WTC11 (cell line): ENCODE results near the gene SLC7A14.

Experiments
- CREB1 ChIP-seq: sonication (generic); formaldehyde crosslinking; IDR thresholded peaks from 2 replicates; pipeline ENCODE4 v1.8.0; 2023; ENCODE audit warnings: mild to moderate bottlenecking, missing genetic modification reagents
- CTCF ChIP-seq: fragments of 200-600 bp; IDR thresholded peaks from 2 replicates; pipeline ENCODE4 v1.8.0; 2022; ENCODE audit warnings: antibody characterized with exemption
- E2F1 ChIP-seq: sonication (generic); formaldehyde crosslinking; IDR thresholded peaks from 2 replicates; pipeline ENCODE4 v1.8.0; 2022; ENCODE audit warnings: mild to moderate bottlenecking, missing genetic modification reagents
- E2F4 ChIP-seq: sonication (generic); formaldehyde crosslinking; IDR thresholded peaks from 2 replicates; pipeline ENCODE4 v1.8.1; 2022; ENCODE audit warnings: low read depth, mild to moderate bottlenecking, moderate library complexity, missing genetic modification reagents, borderline replicate concordance
- FOXP1 ChIP-seq: sonication (generic); formaldehyde crosslinking; IDR thresholded peaks from 2 replicates; pipeline ENCODE4 v1.8.0; 2022; ENCODE audit warnings: missing genetic modification reagents, mild to moderate bottlenecking, moderate library complexity, borderline replicate concordance
- KAT7 ChIP-seq: sonication (generic); formaldehyde crosslinking; IDR thresholded peaks from 2 replicates; pipeline ENCODE4 v1.8.1; 2023; ENCODE audit warnings: missing genetic modification reagents, mild to moderate bottlenecking, borderline replicate concordance
- ZNF317 ChIP-seq: sonication (generic); formaldehyde crosslinking; IDR thresholded peaks from 2 replicates; pipeline ENCODE4 v1.8.1; 2023; ENCODE audit warnings: low read depth, mild to moderate bottlenecking, moderate library complexity, missing genetic modification reagents, borderline replicate concordance
- TF ChIP-seq, protein P1 (sequence below): sonication (generic); formaldehyde crosslinking; conservative IDR thresholded peaks from 2 replicates; pipeline ENCODE4 v1.8.1; 2022; ENCODE audit warnings: mild to moderate bottlenecking, missing genetic modification reagents
- TF ChIP-seq, protein P2 (sequence below): sonication (generic); formaldehyde crosslinking; IDR thresholded peaks from 2 replicates; pipeline ENCODE4 v1.8.0; 2022; ENCODE audit warnings: mild to moderate bottlenecking, missing genetic modification reagents
- TF ChIP-seq, protein P3 (sequence below): sonication (generic); formaldehyde crosslinking; IDR thresholded peaks from 2 replicates; pipeline ENCODE4 v1.8.1; 2022; ENCODE audit warnings: mild to moderate bottlenecking, missing genetic modification reagents, moderate library complexity, borderline replicate concordance

DNA sequence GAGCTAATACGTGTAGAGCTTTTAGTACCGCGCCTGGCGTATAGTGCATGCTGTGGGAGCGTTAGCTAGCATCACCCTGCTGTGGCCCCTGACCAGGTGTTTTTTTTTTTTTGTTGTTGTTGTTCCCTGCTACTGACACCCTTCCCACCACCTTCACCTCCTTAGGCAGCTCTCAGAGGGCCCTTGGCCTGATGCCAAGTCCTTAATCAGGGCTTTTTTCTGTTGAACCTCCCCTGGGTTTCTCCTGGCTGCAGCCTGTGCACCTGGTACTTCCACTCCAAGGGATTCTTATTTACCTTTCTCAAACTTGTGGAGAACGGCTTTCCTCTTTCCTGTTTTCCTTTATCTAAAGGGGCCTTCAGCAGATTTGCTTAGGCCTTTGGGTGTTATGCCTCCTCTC is 53.3 kb downstream of the SLC7A14 start:
- TF ChIP-seq, protein P1, sequence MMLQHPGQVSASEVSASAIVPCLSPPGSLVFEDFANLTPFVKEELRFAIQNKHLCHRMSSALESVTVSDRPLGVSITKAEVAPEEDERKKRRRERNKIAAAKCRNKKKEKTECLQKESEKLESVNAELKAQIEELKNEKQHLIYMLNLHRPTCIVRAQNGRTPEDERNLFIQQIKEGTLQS (CRISPR knock-in tag): no peak
- TF ChIP-seq, protein P2, sequence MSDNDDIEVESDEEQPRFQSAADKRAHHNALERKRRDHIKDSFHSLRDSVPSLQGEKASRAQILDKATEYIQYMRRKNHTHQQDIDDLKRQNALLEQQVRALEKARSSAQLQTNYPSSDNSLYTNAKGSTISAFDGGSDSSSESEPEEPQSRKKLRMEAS (CRISPR knock-in tag): no peak
- TF ChIP-seq, protein P3, sequence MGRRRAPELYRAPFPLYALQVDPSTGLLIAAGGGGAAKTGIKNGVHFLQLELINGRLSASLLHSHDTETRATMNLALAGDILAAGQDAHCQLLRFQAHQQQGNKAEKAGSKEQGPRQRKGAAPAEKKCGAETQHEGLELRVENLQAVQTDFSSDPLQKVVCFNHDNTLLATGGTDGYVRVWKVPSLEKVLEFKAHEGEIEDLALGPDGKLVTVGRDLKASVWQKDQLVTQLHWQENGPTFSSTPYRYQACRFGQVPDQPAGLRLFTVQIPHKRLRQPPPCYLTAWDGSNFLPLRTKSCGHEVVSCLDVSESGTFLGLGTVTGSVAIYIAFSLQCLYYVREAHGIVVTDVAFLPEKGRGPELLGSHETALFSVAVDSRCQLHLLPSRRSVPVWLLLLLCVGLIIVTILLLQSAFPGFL (CRISPR knock-in tag): no peak
- TF ChIP-seq ZNF317 (CRISPR knock-in tag): no peak
- TF ChIP-seq KAT7 (CRISPR knock-in tag): no peak
- TF ChIP-seq CTCF: no peak
- TF ChIP-seq CREB1 (CRISPR knock-in tag): no peak
- TF ChIP-seq E2F1 (CRISPR knock-in tag): no peak
- TF ChIP-seq FOXP1 (CRISPR knock-in tag): no peak
- TF ChIP-seq E2F4 (CRISPR knock-in tag): no peak
